Measurements from ENCODE around the gene C1orf21. TPM values are rescaled to one million over a fixed set of nuclear protein-coding genes. Genes with fewer than 3 reads are reported as not detected.

C1orf21 gene
- total RNA-seq, 2 experiments from 2014 or later, result 2.7 to 4.1 TPM

GRCh38 chr1:184392779-184393522 lies 6.1 kb downstream of the C1orf21 start:
- H3K27me3 Mint-ChIP-seq, result peaks cover 38% of the 10 kb centered on the region

GRCh38 chr1:184393962-184394361 lies 7.1 kb downstream of the C1orf21 start:
- peaks cover 31% of the 10 kb centered on the region for H3K27me3 Mint-ChIP-seq
- no peak overlapping the region for H3K27ac Mint-ChIP-seq
- H3K4me3 Mint-ChIP-seq, result no peak overlapping the region
- H3K9me3 Mint-ChIP-seq, result no peaks in the 10 kb centered on the region
- H3K36me3 Mint-ChIP-seq, result no peaks in the 10 kb centered on the region
- no peak for DNase-seq
- no peaks in the 10 kb centered on the region for H3K4me1 Mint-ChIP-seq

More at GRCh38 chr1:184392779-184393522, 6.1 kb downstream of the C1orf21 start:
- H3K4me1 Mint-ChIP-seq, result peaks cover 9% of the 10 kb centered on the region
- H3K27ac Mint-ChIP-seq, result no peak overlapping the region
- H3K4me3 Mint-ChIP-seq, result no peak overlapping the region
- H3K9me3 Mint-ChIP-seq, result no peaks in the 10 kb centered on the region
- DNase-seq, result no peak
- no peaks in the 10 kb centered on the region for H3K36me3 Mint-ChIP-seq

DNA sequence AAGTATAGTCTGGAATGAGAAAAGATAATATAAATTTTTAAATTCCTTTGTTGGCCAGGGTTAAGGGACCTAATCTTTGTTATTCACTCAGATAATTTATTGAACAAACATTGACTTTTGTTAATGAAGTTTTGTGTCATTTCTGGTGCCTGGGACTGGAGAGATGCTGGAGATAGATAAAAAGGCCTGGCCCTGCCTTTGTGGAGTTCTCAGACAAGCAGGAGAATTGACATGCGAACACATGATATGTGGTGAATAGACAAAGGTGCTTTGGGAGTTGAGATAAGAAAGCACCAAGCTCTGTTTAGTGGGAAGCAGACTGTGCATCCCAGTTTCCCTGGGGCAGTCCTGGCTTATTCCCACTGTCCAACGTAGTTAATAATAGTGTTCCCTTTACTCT lies 8.5 kb downstream of the C1orf21 start:
- Mint-ChIP-seq H3K27ac (no peak overlapping the region), H3K36me3 (no peaks in the 10 kb centered on the region), H3K4me3 (no peak overlapping the region), H3K27me3 (peaks cover 21% of the 10 kb centered on the region), H3K4me1 (no peaks in the 10 kb centered on the region), H3K9me3 (no peaks in the 10 kb centered on the region)
- no peak for DNase-seq

DNA sequence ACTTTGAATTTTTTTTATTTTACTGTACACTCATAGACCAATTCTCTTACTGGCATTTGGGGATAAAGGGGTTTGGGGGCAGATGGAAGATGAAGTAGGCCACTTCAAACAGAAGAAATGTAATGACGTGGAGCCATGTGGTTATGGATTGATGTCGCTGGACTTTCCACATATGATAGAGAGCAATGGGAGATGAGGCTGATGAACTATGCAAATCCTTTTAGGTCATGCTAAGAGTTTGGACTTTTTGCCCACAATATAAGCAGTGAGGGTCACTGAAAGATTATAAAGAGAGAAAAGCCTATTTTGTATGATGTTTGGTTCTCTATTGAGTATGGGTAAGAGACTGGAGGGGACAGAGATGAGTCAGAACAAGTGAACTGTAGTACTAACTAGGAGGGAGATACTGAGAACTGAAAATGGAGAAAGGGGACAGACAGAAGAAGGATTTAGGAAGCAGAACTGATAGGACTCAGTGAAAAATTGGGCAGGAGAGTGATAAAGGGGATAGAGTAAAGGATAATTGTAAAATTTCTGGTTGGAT lies 9.2 kb downstream of the C1orf21 start:
- no peaks in the 10 kb centered on the region for H3K9me3 Mint-ChIP-seq
- no peaks in the 10 kb centered on the region for H3K36me3 Mint-ChIP-seq
- no peak overlapping the region for H3K27ac Mint-ChIP-seq
- H3K27me3 Mint-ChIP-seq, result peaks cover 14% of the 10 kb centered on the region
- H3K4me1 Mint-ChIP-seq, result no peaks in the 10 kb centered on the region
- no peak overlapping the region for H3K4me3 Mint-ChIP-seq
- no peak for DNase-seq

- no peak overlapping the region for H3K4me3 Mint-ChIP-seq
- H3K36me3 Mint-ChIP-seq, result no peaks in the 10 kb centered on the region
- H3K4me1 Mint-ChIP-seq, result no peaks in the 10 kb centered on the region
- peaks cover 3% of the 10 kb centered on the region for H3K27me3 Mint-ChIP-seq
- no peak for DNase-seq
- no peaks in the 10 kb centered on the region for H3K9me3 Mint-ChIP-seq
- no peak overlapping the region for H3K27ac Mint-ChIP-seq
Observed at GRCh38 chr1:184399192-184399847, 12.5 kb downstream of the C1orf21 start.

GRCh38 chr1:184403961-184404726 lies 17.3 kb downstream of the C1orf21 start:
- no peaks in the 10 kb centered on the region for H3K9me3 Mint-ChIP-seq
- DNase-seq, result no peak
- no peaks in the 10 kb centered on the region for H3K4me1 Mint-ChIP-seq
- H3K36me3 Mint-ChIP-seq, result no peaks in the 10 kb centered on the region
- no peak overlapping the region for H3K27ac Mint-ChIP-seq
- H3K4me3 Mint-ChIP-seq, result no peak overlapping the region
- no peaks in the 10 kb centered on the region for H3K27me3 Mint-ChIP-seq

DNA sequence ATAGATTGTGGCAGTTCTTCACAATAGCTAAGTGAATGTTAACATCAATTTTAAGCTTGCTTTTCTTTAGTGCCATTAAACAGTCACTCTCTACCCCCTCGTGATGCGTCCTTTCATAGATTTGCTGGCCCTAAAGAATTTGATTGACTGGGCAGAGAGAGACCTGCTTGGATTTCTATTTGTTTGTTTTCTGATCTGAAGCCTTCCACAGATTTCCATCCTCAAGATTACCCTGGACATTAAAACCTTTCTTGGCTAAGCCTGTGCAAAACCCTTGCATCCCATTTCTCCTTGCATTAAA lies 17.8 kb downstream of the C1orf21 start:
- no peak for DNase-seq
- H3K36me3 Mint-ChIP-seq, result no peaks in the 10 kb centered on the region
- H3K4me3 Mint-ChIP-seq, result no peak overlapping the region
- no peaks in the 10 kb centered on the region for H3K27me3 Mint-ChIP-seq
- H3K27ac Mint-ChIP-seq, result no peak overlapping the region
- no peaks in the 10 kb centered on the region for H3K9me3 Mint-ChIP-seq
- H3K4me1 Mint-ChIP-seq, result no peaks in the 10 kb centered on the region

- Mint-ChIP-seq H3K27me3 (no peaks in the 10 kb centered on the region), H3K4me3 (no peak overlapping the region), H3K4me1 (no peaks in the 10 kb centered on the region), H3K9me3 (no peaks in the 10 kb centered on the region), H3K36me3 (no peaks in the 10 kb centered on the region), H3K27ac (no peak overlapping the region)
- no peak for DNase-seq
Observed at GRCh38 chr1:184405094-184405800, 18.4 kb downstream of the C1orf21 start.

- H3K27ac Mint-ChIP-seq, result no peak overlapping the region
- no peak for DNase-seq
- H3K4me1 Mint-ChIP-seq, result no peaks in the 10 kb centered on the region
Observed at GRCh38 chr1:184405801-184406142, 18.9 kb downstream of the C1orf21 start.

DNA sequence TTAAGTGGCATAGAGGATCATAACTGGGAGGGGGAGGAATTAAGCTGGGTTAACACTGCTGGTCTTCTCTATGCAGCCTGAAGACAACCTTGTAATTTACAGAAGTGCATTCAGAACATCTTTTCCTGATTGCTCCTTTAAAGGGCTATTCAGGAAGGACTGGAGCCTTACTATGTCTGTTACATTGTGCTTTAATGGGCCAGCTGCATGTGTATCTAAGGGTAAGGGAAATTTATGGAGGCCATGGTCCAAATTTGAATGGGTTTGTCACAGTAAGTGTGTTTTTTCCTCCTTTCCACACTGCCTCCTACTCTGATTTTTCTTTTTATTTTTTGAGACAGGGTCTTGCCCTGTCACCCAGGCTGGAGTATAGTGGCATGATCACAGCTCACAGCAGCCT lies 19.6 kb downstream of the C1orf21 start:
- Mint-ChIP-seq H3K27me3 (no peaks in the 10 kb centered on the region), H3K9me3 (no peaks in the 10 kb centered on the region), H3K4me3 (no peak overlapping the region), H3K27ac (no peak overlapping the region), H3K4me1 (no peaks in the 10 kb centered on the region), H3K36me3 (no peaks in the 10 kb centered on the region)
- DNase-seq, result no peak

More at GRCh38 chr1:184405801-184406142, 18.9 kb downstream of the C1orf21 start:
- no peaks in the 10 kb centered on the region for H3K9me3 Mint-ChIP-seq
- no peaks in the 10 kb centered on the region for H3K27me3 Mint-ChIP-seq
- no peaks in the 10 kb centered on the region for H3K36me3 Mint-ChIP-seq
- H3K4me3 Mint-ChIP-seq, result no peak overlapping the region

GRCh38 chr1:184407816-184408510 lies 21.1 kb downstream of the C1orf21 start:
- Mint-ChIP-seq H3K4me3 (no peak overlapping the region), H3K4me1 (no peaks in the 10 kb centered on the region), H3K9me3 (no peaks in the 10 kb centered on the region), H3K36me3 (no peaks in the 10 kb centered on the region), H3K27ac (no peak overlapping the region), H3K27me3 (no peaks in the 10 kb centered on the region)
- no peak for DNase-seq

- H3K4me3 Mint-ChIP-seq, result no peak overlapping the region
- DNase-seq, result no peak
- H3K9me3 Mint-ChIP-seq, result no peaks in the 10 kb centered on the region
- H3K36me3 Mint-ChIP-seq, result no peaks in the 10 kb centered on the region
- H3K27me3 Mint-ChIP-seq, result no peaks in the 10 kb centered on the region
- no peak overlapping the region for H3K27ac Mint-ChIP-seq
- H3K4me1 Mint-ChIP-seq, result no peaks in the 10 kb centered on the region
Observed at GRCh38 chr1:184408580-184408979, 21.8 kb downstream of the C1orf21 start.

DNA sequence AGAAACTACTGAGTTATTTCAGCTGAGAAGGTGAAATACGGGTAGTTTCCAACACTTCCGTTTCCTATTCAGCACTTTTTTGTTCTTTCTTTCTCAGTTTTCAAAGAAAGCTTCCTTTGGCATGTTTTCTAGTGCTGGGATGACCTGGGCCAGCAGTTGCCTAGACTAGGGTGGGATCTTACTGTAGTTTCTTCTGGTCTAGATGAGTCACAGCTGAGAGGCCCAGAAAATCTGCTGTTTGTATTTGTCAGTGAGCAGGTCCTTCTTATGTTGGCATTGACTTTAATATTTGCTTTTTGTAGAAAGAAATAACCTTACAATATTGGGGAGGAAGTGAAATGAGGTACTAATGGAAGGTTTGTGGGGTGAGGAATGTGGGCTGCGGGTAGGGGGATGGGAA lies 22.2 kb downstream of the C1orf21 start:
- Mint-ChIP-seq H3K27me3 (no peaks in the 10 kb centered on the region), H3K27ac (no peak overlapping the region), H3K36me3 (no peaks in the 10 kb centered on the region), H3K9me3 (no peaks in the 10 kb centered on the region), H3K4me1 (no peaks in the 10 kb centered on the region), H3K4me3 (no peak overlapping the region)
- DNase-seq, result no peak

DNA sequence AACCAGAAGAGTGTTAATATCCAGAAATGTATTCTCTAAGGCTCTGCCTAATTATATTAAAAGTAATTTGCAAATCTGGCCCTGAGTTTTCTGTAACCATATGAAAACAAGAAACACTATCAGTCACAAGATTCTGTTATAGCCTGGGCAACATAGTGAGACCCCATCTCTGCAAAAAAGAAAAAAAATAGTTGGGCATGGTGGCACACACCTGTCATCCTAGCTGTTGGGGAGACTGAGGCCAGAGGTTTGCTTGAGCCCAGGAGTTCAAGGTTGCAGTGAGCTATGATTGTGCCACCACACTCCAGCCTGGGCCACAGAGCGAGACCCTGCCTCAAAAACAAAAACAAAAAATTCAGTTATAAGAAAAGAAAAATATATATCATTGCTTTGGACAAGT lies 25.6 kb downstream of the C1orf21 start:
- Mint-ChIP-seq H3K27me3 (no peaks in the 10 kb centered on the region), H3K4me1 (no peaks in the 10 kb centered on the region), H3K27ac (no peak overlapping the region), H3K9me3 (no peaks in the 10 kb centered on the region), H3K36me3 (no peaks in the 10 kb centered on the region), H3K4me3 (no peak overlapping the region)
- DNase-seq, result no peak

All from activated naive CD8-positive, alpha-beta T cell treated with anti-CD3 and anti-CD28 coated beads for 36 hours (primary cell).